ENCODE measurements around the gene C1orf35.

The C1orf35 gene

DNA sequence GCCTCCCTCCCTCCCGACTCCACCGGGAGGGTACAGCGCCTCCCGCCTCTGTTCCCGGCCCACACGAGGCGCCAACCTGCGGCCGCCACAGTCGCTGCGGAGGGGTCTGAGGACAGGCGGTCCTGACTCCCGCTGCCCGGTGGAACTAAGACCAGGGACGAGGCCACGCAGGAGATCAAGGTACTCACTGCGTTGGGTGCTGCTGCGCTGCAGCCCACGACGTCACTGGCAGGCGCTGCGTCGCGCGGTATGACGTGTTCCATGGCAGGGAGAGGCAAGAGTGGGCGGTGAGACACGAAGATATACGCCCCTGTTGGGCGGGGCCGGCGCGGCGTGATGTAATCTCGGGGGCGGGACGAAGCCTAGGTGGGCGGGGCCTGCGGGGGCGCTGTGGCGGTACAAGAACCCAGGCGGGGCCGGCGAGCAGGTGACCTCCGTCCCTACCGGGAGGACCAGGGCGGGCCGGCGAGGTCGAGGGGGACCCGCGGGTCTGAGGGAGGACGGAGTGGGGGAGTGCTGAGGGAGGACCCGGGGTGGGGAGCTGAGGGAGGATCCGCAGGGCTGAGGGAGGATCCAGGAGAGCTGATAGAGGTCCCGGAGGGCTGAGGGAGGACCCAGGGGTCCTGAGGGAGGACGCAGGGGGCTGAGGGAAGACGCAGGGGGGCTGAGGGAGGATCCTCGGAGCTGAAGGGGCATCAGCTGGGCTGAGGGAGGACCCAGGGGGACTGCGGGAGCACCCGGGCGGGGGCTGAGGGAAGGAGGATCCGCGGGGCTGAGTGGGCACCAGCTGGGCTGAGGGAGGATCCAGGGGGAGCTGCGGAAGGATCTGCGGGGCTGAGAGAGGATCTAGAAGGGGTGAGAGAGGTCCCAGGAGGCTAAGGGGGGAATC lies 6.2 kb upstream of the C1orf35 start, which contains the start of gene MRPL55:
Gene MRPL55 (minus strand): TSS at position 227 of the 889 bp plus-strand sequence. CDS start 1,039 bp downstream, outside the sequence.
- DNase-seq (ENCODE audit: low spot score) = peak; percentile 95

DNA sequence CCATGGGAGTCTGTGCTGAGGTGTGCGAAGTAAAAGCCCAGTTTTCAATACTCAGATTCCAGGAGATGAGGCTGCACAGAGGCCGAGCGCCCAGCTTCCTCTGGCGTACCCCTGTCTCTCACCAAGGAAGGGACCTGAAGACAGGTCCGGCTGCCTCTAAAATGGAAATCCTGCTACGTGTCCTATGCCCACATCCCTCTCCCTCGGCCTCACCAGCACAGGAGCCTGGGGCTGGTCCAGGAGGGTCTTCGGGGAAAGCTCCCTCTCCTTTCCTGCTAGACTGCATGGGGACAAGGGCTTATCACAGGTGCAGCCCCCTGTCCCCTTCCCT lies 5.6 kb upstream of the C1orf35 start:
- DNase-seq (ENCODE audit: low spot score) = no peak

DNA sequence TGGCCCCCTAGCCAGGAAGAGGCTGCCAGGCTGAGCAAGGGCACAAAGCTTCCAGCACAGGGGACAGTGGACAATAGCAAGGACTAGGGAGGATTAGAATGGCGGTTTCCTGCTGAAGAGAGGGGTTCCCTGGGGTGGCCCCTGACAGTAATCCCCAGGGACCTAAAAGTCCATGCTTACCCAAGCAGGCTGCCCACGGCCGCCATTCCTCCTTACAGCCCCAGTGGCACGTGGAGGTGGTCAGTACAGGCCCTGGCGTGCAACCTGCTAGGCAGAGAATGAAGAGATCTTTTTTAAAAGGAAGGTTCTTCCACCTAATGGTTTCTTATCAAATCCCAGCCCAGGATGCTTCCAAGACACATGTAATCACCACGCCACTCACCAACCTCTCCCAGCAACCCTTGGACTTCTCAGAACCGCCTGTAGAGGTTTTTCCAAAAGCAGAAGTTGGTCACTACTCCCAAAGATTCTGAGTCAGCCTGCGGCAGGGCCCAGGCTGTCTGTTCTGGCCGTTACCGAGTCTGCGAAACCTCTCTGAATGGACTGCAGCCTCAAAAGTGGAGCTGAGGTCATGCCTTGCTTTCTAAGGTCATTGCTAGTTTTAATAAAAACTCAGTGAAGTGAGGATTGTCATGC lies 5.0 kb upstream of the C1orf35 start:
- DNase-seq (ENCODE audit: low spot score) = no peak

DNA sequence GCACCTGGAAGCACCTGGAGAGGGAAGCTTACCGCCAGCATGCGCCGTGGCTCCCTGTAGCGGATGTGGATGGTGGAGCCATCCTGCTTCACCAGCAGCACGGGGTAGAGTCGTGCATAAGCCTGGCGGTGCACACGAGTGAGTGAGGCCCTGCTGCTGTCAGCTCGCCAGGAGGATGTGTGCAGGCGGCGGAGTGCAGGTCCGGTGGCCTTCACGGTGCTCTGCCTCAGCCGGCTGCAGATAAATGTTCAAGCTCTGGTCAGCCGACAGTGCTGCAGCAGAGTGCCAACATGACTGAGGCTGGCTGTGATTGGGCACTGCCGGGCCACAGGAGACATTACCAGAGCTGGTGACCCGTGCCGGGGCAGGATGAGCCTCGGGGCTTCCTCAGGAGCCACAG lies 4.5 kb upstream of the C1orf35 start:
- DNase-seq (ENCODE audit: low spot score) = no peak

DNA sequence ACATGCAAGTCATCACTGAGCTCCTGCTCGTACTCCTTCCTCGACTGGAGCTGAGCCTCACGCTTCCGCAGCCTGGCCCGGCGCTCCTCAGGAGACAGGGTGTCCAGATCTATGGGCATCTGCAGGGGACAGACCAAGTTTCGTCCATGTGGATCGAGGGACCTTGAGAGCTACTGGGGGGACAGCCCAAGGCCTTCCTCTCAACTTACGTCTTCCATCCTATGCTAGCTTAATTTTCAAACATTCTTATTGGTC lies 3.6 kb upstream of the C1orf35 start:
- DNase-seq (ENCODE audit: low spot score) = no peak

DNA sequence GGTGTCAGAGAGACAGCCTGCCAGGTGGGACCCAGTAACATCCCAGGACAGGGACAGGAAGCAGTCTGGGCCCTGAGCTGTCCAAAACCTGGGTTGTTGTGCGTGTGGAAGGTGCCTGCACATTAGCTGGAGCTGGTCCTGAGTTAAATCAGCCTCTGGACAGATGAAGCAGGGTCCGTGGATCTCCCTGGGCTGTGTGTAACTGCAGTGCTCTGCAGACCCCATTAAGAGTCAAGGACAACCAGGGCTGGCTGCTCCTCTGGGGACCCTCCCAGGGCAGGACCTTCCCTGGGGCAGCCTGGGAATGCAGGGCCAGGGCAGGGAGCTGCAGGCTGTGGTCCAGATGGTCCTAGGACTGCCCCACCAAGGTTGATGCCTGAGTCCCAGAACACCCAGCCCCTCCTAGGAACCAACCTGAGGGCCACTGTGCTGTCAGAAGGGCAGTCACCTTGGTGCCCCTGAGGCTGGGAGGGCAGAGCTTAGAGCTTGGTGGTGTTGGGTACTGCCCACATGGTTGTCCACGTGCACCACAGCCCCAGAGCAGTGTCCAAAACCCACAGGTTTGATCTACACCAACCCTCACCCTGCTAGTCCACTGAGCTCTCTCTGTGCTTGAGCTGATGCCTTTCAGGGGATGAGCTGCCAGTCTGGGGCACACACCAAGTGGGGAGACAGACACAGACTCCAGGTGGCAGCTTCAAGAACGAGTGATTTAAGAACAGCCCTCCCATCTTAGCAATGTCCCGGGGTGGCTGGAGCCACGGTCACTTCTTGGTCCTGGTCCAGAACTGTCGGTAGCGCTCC lies 3.1 kb upstream of the C1orf35 start:
- no peak for DNase-seq (ENCODE audit: low spot score)

GRCh38 chr1:228105270-228105995 lies 2.3 kb upstream of the C1orf35 start:
- no peak for DNase-seq (ENCODE audit: low spot score)

DNA sequence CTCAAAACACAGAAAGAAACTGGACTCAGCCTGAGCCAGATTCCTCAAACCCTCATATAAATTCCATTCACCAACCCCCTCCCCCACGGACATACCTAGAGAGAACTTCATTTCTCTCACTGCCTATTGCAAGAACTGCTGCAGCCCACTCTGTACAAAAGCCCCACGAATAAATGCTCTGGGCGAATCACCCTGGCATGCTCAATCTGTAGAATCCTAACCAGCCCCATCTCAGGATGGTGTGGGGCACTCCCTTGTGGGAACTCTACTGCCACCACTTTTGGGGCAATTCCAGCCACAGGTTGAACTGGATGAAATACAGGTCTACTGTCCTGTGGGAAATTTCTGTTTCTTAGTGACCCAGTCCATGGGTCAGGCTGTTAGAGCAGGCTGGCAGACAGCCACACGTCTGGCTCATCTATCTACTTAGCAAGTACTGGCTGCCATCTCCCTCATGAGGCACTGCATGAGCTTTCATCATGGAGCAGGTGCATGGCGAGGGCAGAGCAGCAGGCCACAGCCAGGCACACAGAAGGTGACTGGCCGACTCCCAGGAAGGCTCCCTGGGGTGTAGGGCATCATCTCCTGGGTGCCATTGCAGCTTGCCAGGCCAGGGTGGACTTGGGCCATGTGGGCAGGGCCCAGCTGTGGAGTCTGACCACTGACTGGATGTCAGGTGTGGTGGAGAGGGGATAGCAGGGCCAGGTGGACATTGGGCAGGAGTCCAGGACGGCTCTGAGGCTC lies 1.6 kb upstream of the C1orf35 start:
- no peak for DNase-seq (ENCODE audit: low spot score)

DNA sequence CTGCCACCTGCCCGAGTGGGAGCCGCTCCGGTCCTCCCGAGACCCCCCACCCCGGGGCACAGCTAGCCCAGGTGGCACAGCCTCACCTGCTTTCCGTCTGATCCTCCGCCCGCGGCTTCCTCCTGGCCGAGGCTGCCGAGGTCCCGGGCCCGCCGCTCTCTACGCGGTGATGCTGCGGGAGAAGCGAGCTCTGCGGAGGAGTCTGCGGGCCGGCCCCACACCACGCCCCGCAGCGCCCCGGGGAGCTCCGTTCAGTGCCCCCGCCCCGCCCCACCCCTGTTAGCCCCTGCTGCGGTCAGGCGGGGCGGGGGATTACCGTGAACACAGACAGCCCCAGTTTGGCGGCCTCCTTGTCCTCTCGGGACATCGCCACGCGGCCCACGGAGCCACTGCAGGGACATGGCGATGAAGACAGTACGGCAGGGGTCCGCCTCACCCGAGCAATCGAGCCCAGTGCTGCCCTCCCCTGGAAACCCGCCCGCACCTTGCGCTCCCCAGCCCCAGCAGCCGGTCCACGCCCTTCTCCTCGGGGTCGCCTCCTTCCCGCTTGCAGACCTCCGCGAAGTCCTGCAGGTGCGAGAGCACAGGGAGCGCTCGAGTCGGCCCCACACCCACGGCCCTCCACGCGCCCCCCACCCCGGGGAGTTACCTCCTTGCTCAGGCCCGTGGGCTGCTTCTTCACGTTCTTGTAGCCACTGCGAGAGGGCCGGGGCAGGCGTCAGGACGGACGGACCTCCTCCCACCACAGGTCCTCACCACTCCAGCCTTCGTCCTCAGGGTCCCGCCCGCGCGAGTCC lies 933 bp downstream of the C1orf35 start:
- peak; percentile 52 for DNase-seq (ENCODE audit: low spot score)

GRCh38 chr1:228101614-228101993 lies 1.5 kb downstream of the C1orf35 start:
- DNase-seq (ENCODE audit: low spot score) = no peak

- DNase-seq (ENCODE audit: low spot score) = no peak
These were observed 2.1 kb downstream of the C1orf35 start for GRCh38 chr1:228100822-228101613.

- no peak for DNase-seq (ENCODE audit: low spot score)
These were observed 3.8 kb downstream of the C1orf35 start for GRCh38 chr1:228099331-228099732.

DNA sequence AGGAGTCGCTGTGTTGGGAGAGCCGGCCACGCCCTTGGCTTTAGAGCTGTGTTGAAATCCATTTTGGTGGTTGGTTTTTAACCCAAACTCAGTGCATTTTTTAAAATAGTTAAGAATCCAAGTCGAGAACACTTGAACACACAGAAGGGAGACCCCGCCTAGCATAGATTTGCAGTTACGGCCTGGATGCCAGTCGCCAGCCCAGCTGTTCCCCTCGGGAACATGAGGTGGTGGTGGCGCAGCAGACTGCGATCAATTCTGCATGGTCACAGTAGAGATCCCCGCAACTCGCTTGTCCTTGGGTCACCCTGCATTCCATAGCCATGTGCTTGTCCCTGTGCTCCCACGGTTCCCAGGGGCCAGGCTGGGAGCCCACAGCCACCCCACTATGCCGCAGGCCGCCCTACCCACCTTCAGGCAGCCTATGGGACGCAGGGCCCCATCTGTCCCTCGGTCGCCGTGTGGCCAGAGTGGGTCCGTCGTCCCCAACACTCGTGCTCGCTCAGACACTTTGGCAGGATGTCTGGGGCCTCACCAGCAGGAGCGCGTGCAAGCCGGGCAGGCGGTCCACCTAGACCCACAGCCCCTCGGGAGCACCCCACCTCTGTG lies 4.7 kb downstream of the C1orf35 start:
- no peak for DNase-seq (ENCODE audit: low spot score)

- DNase-seq (ENCODE audit: low spot score) = no peak
These were observed 5.6 kb downstream of the C1orf35 start for GRCh38 chr1:228097333-228098081.

- DNase-seq (ENCODE audit: low spot score) = no peak
These were observed 6.5 kb downstream of the C1orf35 start for GRCh38 chr1:228096416-228097332.

- no peak for DNase-seq (ENCODE audit: low spot score)
These were observed 7.2 kb downstream of the C1orf35 start for GRCh38 chr1:228095938-228096337.

- no peak for DNase-seq (ENCODE audit: low spot score)
These were observed 8.0 kb downstream of the C1orf35 start for GRCh38 chr1:228095161-228095560.
